ENCODE measurements around the gene VAV3. TPM values are rescaled to one million over a fixed set of nuclear protein-coding genes. Genes with fewer than 3 reads are reported as not detected.

The VAV3 gene
- total RNA-seq, 2 donors from 2014 or later, result 73.0 to 135 TPM

GRCh38 chr1:107795441-107795840, 169.5 kb downstream of the VAV3 start:
- no peak for DNase-seq
- intact Hi-C loops (cut with DNase I), result no loop called here
- H3K4me3 ChIP-seq, result no peak overlapping the region
- no peak overlapping the region for H3K27ac ChIP-seq
- no peaks in the 10 kb centered on the region for H3K4me1 ChIP-seq
- no peaks in the 10 kb centered on the region for H3K9me3 ChIP-seq
- no peak overlapping the region for H3K9ac ChIP-seq (ENCODE audit: low read depth in 2 of 2, low read length in 2 of 2)
- no peaks in the 10 kb centered on the region for H3K36me3 ChIP-seq
- H3K27me3 ChIP-seq, result no peaks in the 10 kb centered on the region
- TF ChIP-seq CTCF (IDR thresholded peaks at IDR 0.05), result no peak

- TF ChIP-seq CTCF (IDR thresholded peaks at IDR 0.05), result no peak
- Histone ChIP-seq H3K27me3 (no peaks in the 10 kb centered on the region), H3K4me1 (no peaks in the 10 kb centered on the region), H3K4me3 (no peak overlapping the region), H3K9me3 (no peaks in the 10 kb centered on the region), H3K27ac (no peak overlapping the region), H3K9ac (ENCODE audit: low read depth in 2 of 2, low read length in 2 of 2) (no peak overlapping the region), H3K36me3 (no peaks in the 10 kb centered on the region)
- no peak for DNase-seq
- intact Hi-C loops (cut with DNase I), result no loop called here
Measured at GRCh38 chr1:107794571-107794970, 170.4 kb downstream of the VAV3 start.

DNA sequence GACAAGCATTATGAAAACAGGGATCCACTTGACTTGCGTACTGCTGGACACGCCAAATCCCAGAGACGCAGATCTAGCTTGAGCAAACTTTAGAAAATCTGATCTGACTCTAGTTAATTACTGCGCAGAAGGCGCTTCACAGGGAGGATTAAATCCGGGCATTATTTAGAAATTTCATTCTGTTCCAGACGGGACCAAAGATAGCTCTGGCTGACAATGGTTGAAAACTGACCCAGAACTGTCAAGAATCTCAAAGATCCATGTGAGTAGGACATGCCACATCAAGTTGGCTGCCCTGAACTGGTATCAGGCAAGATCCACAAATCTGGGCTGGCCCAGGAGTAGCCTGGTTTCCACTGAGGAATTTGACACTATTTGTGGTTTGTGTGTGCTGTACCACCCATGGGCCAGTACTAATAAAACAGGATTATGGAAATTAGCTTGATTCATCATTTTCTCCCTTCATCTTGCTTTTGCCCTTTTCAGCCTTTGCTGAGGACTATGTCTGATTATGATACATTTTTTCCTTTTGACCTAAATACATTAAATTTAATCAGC, 171.0 kb downstream of the VAV3 start:
- H3K4me1 ChIP-seq, result no peaks in the 10 kb centered on the region
- no peak for DNase-seq
- no peak overlapping the region for H3K9ac ChIP-seq (ENCODE audit: low read depth in 2 of 2, low read length in 2 of 2)
- no peak for TF ChIP-seq CTCF (IDR thresholded peaks at IDR 0.05)
- H3K27me3 ChIP-seq, result no peaks in the 10 kb centered on the region
- H3K27ac ChIP-seq, result no peak overlapping the region
- H3K4me3 ChIP-seq, result no peak overlapping the region
- H3K36me3 ChIP-seq, result no peaks in the 10 kb centered on the region
- H3K9me3 ChIP-seq, result no peaks in the 10 kb centered on the region
- intact Hi-C loops (cut with DNase I), result no loop called here

DNA sequence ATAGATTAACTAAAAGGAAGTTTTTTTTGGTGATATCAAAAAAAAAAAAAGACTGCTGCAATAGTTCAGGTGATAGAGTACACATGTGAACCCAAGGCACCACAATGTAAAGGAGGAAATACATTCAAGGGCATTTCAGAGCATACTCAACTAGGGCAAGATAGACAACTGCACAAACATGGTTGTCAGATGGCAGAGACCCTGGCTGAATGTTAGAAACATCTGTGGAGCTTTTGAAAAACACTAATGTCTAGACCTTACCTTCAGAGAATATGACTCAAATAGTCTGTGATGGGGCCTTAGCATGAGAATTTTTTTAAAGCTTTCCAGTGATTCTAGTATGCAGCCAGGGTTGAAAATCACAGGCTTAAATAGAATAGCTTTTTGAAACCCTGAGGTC, 173.6 kb downstream of the VAV3 start:
- Histone ChIP-seq H3K9me3 (no peaks in the 10 kb centered on the region), H3K4me3 (no peak overlapping the region), H3K27me3 (no peaks in the 10 kb centered on the region), H3K27ac (no peak overlapping the region), H3K36me3 (no peaks in the 10 kb centered on the region), H3K4me1 (no peaks in the 10 kb centered on the region), H3K9ac (ENCODE audit: low read depth in 2 of 2, low read length in 2 of 2) (no peak overlapping the region)
- TF ChIP-seq CTCF (IDR thresholded peaks at IDR 0.05), result no peak
- DNase-seq, result no peak
- intact Hi-C loops (cut with DNase I), result no loop called here

DNA sequence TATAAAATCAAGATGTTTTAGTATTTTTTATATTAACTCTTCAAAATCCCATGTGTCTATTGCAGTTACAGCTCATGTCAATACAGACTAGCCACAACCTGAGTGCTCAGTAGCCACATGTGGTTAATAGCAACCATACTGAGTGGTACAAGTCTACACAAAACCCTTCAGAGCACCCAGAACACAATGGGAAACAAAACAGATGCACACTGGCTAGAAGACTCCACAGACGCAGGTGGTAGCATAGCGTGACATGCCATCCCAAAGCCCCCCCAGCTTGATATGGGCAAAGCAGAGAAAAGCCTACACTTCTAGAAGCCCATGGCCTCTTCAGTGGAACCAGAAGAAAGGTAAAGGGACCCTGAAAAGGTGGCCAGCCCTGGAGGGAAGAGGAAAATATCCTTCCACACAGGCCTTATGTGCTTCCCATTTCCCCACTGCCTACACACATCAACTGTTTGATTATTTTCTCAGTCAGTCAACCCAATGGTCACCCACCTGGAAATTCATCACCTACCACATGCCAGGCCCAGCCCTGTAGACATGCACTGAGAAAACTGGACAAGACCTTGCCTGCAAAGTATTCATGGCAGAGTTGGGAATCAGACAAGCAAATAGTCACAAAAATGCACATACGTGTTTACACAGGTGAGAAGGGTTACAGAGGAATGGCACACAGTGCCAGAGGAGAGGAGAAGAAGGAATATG, 175.0 kb downstream of the VAV3 start:
- no peaks in the 10 kb centered on the region for H3K27me3 ChIP-seq
- TF ChIP-seq CTCF (IDR thresholded peaks at IDR 0.05), result no peak
- H3K36me3 ChIP-seq, result no peaks in the 10 kb centered on the region
- intact Hi-C loops (cut with DNase I), result no loop called here
- no peak overlapping the region for H3K4me3 ChIP-seq
- H3K4me1 ChIP-seq, result no peaks in the 10 kb centered on the region
- H3K27ac ChIP-seq, result no peak overlapping the region
- no peak overlapping the region for H3K9ac ChIP-seq (ENCODE audit: low read depth in 2 of 2, low read length in 2 of 2)
- H3K9me3 ChIP-seq, result no peaks in the 10 kb centered on the region
- DNase-seq, result no peak

Measured in colonic mucosa (tissue), 4 donors.